ENCODE data around the gene PPP1R17.

PPP1R17 gene

GRCh38 chr7:31705377-31705776, 18.4 kb downstream of the PPP1R17 start:
- no peak for DNase-seq

DNA sequence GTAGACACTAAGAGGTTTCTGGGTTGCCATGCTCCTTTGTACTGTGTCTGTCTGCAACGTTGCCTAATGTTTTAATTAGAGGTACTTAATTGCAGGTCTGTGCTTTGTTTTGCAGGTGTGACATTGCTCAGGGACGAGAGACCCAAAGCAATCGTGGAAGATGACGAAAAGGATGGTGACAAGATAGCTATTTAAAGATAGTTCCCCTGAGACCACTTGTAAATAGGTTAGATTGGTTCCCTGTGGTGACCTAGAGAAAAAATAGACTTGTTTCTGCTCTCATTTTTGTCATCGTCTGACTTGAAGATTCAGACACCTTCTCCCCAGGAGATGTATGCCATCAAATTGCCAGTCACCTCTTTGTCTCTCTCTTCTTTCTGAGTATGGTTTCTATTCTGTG, 20.1 kb downstream of the PPP1R17 start:
- DNase-seq = no peak

- no peak for DNase-seq
Measured at GRCh38 chr7:31710171-31710570, 23.2 kb downstream of the PPP1R17 start.

DNA sequence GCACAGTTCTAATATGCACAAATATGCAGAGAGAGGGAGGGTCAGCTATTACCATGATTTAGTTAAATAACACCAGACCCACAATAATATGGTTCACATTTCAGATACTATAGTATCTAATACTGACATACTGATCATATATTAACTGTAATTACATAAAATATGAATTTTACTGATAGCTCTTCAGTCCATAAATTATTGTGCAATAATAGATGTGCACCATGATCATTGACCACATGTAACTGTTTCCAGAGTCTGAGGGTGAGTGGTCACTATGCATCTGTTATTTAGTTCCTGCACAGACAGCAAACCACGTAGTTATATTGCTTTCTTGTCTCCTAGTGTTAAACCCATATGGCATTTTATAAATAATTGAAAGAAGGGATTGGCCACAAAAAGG, 29.3 kb downstream of the PPP1R17 start:
- no peak for DNase-seq

- no peak for DNase-seq
Measured at GRCh38 chr7:31720366-31720765, 33.4 kb downstream of the PPP1R17 start.

DNA sequence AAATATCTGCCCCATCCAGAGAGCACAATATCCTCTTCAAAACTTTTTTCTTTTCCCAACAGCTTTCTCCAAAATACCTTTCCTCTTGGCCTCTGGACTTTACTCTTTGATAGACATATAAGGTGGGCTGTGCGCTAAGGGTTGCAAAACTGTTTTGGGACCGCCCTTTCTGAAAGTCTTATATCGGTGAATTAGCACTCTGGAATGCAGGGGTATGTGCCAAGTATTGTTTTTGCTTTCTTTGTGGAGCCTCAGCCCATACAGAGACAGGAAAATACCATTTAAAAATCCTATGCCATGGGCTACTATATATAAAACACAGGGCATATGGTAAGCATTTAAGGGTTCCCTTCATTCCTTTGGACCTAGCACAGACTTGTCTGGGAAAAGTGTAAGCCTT, 37.7 kb downstream of the PPP1R17 start:
- no peak for DNase-seq

DNA sequence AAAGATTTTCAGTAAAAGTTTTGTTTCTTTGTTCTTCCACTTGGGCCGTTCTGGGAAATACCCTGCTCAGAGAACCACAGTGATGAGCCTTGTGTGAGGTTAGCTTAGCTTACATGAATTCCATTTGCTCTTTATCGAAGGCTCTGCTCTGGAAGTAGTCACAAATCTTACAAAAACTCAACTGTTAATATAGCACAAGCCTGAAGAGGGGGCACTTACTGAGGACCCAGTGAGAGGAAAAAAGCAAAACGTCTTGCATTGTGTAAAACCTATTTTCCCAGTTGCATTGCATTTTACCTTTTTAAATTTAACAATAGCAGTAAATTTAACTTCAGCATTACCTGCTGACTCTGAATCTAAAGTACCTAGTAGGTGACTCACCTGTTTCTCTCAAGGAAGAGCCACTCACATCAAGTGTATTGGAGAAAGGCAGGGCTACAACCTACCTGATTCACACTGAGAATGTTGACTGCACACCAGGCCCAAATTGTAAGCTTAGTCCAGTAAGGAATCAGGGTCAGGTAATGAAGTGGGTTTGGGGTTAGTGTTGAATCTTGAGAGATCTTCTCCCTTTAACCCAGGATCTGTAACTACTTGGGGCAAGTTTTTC, 42.3 kb downstream of the PPP1R17 start:
- DNase-seq = no peak

DNA sequence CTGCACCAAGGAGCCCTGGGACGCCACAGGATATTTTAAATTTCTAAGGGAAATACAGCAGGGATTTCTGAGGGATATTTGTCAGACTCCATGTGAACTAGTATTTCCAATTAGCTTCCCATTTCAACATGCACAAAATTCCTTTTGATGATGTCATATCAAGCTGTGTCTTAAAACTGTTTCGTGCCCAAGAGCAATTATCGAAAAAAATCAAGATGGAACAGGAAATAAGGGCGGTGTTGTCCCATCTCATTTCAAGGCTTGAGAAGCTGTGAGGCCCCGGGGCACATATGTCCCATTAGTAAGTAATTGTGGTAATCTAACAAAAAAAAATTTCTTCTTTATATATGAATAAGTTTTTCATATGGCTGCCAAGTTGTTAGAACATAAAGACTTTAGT, 47.4 kb downstream of the PPP1R17 start:
- DNase-seq = no peak

- DNase-seq = no peak
Measured at GRCh38 chr7:31735991-31736982, 49.3 kb downstream of the PPP1R17 start.

DNA sequence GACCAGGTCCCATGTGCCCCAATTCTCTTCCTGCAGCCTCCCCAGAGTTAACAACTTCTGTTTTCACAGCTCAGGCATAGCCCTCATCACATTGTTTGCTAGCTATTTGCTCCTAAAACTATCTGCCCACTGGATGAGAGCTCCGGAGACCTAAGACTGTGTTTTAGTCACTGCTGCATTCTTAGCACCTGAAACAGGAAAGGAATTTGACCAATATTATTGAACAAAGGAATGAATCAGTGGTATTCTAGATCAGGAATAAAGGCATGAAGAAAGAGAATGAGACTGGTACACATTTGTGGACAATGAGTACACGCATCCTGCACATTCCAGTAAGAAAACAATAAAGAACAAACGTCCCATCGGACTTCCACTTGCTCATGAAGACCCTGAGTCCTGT, 54.8 kb downstream of the PPP1R17 start:
- no peak for DNase-seq

DNA sequence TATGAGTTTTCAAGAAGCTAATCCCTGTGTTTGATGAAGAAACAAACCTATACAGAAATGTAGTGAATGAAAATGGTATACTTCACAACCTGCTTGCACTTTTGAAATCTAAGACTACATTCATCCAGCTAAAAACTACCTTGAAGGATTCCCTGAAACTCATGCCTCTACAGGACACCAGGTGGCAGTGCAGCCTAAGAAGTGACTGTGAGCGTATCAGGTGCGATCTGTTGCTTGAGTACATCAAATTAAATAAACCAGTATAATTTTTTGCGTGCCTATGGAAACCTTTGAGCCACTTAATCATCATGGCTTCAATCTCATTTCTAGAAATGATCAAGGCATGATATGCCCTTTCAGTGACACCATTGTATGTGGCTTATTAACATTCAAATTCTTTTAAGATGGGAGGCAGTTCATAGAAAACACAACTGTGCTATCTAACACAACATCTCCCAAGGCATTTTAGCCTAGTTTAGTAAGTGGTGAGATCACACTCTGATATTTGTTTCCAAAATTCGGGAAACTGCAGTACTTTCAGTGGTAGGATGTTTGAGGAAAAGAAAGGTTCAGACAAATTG, 57.4 kb downstream of the PPP1R17 start:
- no peak for DNase-seq

- DNase-seq = no peak
Measured at GRCh38 chr7:31747553-31747952, 60.5 kb downstream of the PPP1R17 start.

- no peak for DNase-seq
Measured at GRCh38 chr7:31748084-31748483, 61.1 kb downstream of the PPP1R17 start.

DNA sequence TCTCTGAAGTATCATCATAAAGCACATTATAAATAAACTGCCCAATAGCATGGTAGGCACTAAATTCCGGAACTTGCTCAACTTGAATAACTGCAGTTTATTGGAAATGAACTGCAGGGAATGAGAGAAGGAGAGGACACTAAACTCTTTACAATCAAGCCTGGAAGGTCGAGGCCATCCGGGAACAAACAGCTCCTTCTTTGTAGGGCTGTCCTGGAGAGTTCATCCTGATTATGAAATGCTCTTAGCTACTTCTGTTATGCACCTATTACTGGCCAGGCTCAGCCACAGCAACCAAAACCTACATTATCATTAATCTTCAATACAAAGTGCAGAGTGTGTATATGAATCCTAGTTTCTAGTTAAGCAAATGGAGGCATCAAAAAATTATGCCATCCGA, 64.7 kb downstream of the PPP1R17 start:
- no peak for DNase-seq
